Measurements from ENCODE around the gene P2RX7. TPM values are rescaled to one million over a fixed set of nuclear protein-coding genes. Genes with fewer than 3 reads are reported as not detected.
"Not testable (repeated sequence)": the region's sequence is repeated elsewhere in the genome, so short reads cannot be mapped to it uniquely, and the experiment has no call there.

Gene P2RX7
- total and polyA plus RNA-seq, 9 of the 15 experiments (the other 6 are each of a cell fraction or from before 2014, with no cell fraction given) = 0.04 to 0.65 (median 0.30) TPM

DNA sequence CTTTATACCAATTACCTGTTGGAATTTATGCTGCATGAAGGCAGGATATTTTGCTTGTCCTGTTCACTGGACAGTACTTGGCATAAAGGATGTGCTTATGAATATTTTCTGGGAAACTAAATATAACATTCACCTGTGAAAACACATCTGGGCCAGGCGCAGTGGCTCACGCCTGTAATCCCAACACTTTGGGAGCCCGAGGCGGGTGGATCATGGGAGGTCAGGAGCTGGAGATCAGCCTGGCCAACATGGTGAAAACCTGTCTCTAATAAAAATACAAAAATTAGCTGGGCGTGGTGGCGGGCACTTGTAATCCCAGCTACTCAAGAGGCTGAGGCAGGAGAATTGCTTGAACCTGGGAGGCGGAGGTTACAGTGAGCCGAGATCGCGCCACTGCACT lies 75.9 kb downstream of the P2RX7 start:
- 90% methylated on average over 10 of the region's 10 CpGs for WGBS (ENCODE audit: insufficient coverage, low coverage, missing lambda C conversion rate)
- intact Hi-C loops (cut with micrococcal nuclease) (loop anchor here (5.0 kb wide), 1 partner anchor 96 kb away; no protein-coding TSS in a partner anchor), in situ Hi-C loops (cut with MboI) (loop anchor here (5.0 kb wide), 1 partner anchor 91 kb away; no protein-coding TSS in a partner anchor)
- H3K36me3 ChIP-seq (ENCODE audit: control insufficient read depth, insufficient read depth, low read length); H3K27me3 ChIP-seq (ENCODE audit: control insufficient read depth in 2 of 2, insufficient read depth in 2 of 2, low read length in 2 of 2); H4K20me1 ChIP-seq (replicated peaks; ENCODE audit: control insufficient read depth, insufficient read depth, low read length); POLR2A ChIA-PET; H3K9me3 ChIP-seq (replicated peaks; ENCODE audit: control insufficient read depth, insufficient read depth, low read depth, low read length); ATAC-seq; H3K4me3 ChIP-seq; BruUV-seq (replicated peaks); H3K4me2 ChIP-seq (ENCODE audit: insufficient read depth, low read length); FAIRE-seq; H3K27ac ChIP-seq (ENCODE audit: extremely low read depth, low read depth, low read length); DNase-seq (ENCODE audit: extremely low read depth in 1 of 4, low spot score in 3 of 4); H3K9me1 ChIP-seq (ENCODE audit: control insufficient read depth, insufficient read depth, low read length); H2AFZ ChIP-seq (ENCODE audit: low read depth, low read length); H3K9ac ChIP-seq (ENCODE audit: insufficient read depth in 1 of 2, low read depth in 2 of 2, low read length in 2 of 2); CTCF ChIA-PET (ENCODE audit: low intra/inter-chr PET ratio): not testable (repeated sequence)
- peaks cover 13% of the 10 kb centered on the region; the same call in 2 of the 3 replicates for H3K79me2 ChIP-seq (ENCODE audit: control insufficient read depth, insufficient read depth, low read length)
- peaks cover 9 to 25% of the 10 kb centered on the region in 2 experiments; a peak in 4 of 5 replicates for H3K4me1 ChIP-seq (replicated peaks in 1 of 2; ENCODE audit: control insufficient read depth in 2 of 2, insufficient read depth in 2 of 2, low read length in 2 of 2)

- FAIRE-seq = no peak
- Histone ChIP-seq H3K9me1 (ENCODE audit: control insufficient read depth, insufficient read depth, low read length) (no peaks in the 10 kb centered on the region), H3K27me3 (ENCODE audit: control insufficient read depth in 2 of 2, insufficient read depth in 2 of 2, low read length in 2 of 2) (no peaks in the 10 kb centered on the region), H4K20me1 (replicated peaks; ENCODE audit: control insufficient read depth, insufficient read depth, low read length) (no peaks in the 10 kb centered on the region), H3K9me3 (replicated peaks; ENCODE audit: control insufficient read depth, insufficient read depth, low read depth, low read length) (no peaks in the 10 kb centered on the region), H3K9ac (ENCODE audit: insufficient read depth in 1 of 2, low read depth in 2 of 2, low read length in 2 of 2) (peak overlapping the region; percentile 86 to 98; a peak in 2 of 4 replicates), H3K36me3 (ENCODE audit: control insufficient read depth, insufficient read depth, low read length) (peaks cover 3% of the 10 kb centered on the region; the same call in 1 of the 3 replicates), H3K4me1 (replicated peaks in 1 of 2; ENCODE audit: control insufficient read depth in 2 of 2, insufficient read depth in 2 of 2, low read length in 2 of 2) (peaks cover 8 to 24% of the 10 kb centered on the region in 2 experiments; a peak in 3 of 5 replicates), H3K79me2 (ENCODE audit: control insufficient read depth, insufficient read depth, low read length) (peaks cover 13% of the 10 kb centered on the region; the same call in 2 of the 3 replicates), H3K4me2 (ENCODE audit: insufficient read depth, low read length) (peak overlapping the region; percentile 88), H2AFZ (ENCODE audit: low read depth, low read length) (peak overlapping the region; percentile 97), H3K4me3 (peak overlapping the region; percentile 91), H3K27ac (ENCODE audit: extremely low read depth, low read depth, low read length) (peak overlapping the region; percentile 89)
- no peak for ATAC-seq
- ChIA-PET CTCF (ENCODE audit: low intra/inter-chr PET ratio) (interaction anchor here (0.9 kb wide), 1 partner anchor 98 kb away, joined by 3 read pairs; no protein-coding TSS in a partner anchor), POLR2A (no interaction called here)
- in situ Hi-C loops (cut with MboI) = loop anchor here (5.0 kb wide), 1 partner anchor 92 kb away; no protein-coding TSS in a partner anchor
- WGBS (ENCODE audit: insufficient coverage, low coverage, missing lambda C conversion rate) = 95% methylated on average over 9 of the region's 15 CpGs
- intact Hi-C loops (cut with micrococcal nuclease) = loop anchor here (5.0 kb wide), 1 partner anchor 97 kb away; no protein-coding TSS in a partner anchor
- TF ChIP-seq ZNF644 (tag; IDR thresholded peaks at IDR 0.05; ENCODE audit: low read depth) (no peak), FOSL1 (tag; conservative IDR thresholded peaks at IDR 0.05) (0 out of 2 replicates have a peak, but pooled peaks have one; percentile 3)
- TSS peak; percentile 91 for BruUV-seq (replicated peaks)
- peak in 1 of 4 experiments; percentile 12 for DNase-seq (ENCODE audit: extremely low read depth in 1 of 4, low spot score in 3 of 4)
These were observed 76.5 kb downstream of the P2RX7 start for GRCh38 chr12:121209221-121209620.
